ENCODE results near the gene ZNF679.
"Not testable (repeated sequence)": the region's sequence is repeated elsewhere in the genome, so short reads cannot be mapped to it uniquely, and the experiment has no call there.

Gene ZNF679

DNA sequence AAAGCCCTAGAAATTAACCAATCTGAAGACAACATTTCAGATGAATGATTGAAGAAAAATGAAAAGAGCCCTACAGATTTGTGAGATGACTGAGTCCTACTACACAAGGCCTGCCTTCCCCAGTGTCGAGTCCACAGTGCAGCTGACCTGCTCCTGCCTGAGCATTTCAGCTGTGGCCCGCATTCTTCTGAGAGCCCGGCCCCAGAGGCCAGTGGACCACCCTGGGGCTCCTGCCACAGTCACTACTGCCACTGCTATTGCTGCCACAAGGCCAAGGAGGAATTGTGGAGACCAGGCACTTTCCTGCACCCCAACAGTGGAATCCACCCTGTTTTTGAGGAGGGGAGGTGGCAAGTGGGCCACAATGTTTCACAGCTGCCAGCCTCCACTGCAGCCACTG lies 40.9 kb upstream of the ZNF679 start:
- no peak overlapping the region for H3K27ac ChIP-seq
- TF ChIP-seq ZFX (IDR thresholded peaks at IDR 0.05; ENCODE audit: borderline replicate concordance): no peak
- TF ChIP-seq, protein P1, sequence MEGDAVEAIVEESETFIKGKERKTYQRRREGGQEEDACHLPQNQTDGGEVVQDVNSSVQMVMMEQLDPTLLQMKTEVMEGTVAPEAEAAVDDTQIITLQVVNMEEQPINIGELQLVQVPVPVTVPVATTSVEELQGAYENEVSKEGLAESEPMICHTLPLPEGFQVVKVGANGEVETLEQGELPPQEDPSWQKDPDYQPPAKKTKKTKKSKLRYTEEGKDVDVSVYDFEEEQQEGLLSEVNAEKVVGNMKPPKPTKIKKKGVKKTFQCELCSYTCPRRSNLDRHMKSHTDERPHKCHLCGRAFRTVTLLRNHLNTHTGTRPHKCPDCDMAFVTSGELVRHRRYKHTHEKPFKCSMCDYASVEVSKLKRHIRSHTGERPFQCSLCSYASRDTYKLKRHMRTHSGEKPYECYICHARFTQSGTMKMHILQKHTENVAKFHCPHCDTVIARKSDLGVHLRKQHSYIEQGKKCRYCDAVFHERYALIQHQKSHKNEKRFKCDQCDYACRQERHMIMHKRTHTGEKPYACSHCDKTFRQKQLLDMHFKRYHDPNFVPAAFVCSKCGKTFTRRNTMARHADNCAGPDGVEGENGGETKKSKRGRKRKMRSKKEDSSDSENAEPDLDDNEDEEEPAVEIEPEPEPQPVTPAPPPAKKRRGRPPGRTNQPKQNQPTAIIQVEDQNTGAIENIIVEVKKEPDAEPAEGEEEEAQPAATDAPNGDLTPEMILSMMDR (IDR thresholded peaks at IDR 0.05): no peak

DNA sequence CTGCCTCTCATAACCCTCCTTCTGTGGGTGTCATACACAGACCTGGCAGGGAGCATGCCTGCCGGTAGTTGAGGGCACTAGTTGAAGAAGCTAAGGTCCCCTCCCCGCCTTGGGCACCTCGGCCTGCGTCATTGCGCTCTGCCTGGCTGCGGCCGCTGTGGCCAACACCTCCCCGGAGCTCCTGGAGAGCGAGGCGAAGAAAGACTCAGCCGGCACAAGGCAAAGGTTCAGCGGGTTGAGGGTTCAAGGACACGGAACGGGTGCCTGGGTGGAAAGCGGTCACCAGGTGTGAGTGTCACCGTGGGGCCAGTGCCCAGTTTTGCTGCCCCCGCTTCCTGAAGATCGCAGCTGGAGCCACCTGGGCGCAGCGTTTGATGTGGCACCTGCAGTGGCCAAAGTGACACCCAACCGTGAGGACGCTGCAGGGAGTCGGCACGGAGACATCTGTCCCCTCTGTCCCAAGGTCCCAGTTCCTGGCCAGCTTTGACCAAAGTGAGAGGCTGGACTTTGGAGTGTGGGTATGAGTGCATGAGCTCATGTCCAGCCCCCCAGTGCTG lies 36.0 kb upstream of the ZNF679 start:
- H3K27ac ChIP-seq: no peak overlapping the region
- no peak for TF ChIP-seq ZFX (IDR thresholded peaks at IDR 0.05; ENCODE audit: borderline replicate concordance)
- TF ChIP-seq, protein P1 (IDR thresholded peaks at IDR 0.05): no peak

DNA sequence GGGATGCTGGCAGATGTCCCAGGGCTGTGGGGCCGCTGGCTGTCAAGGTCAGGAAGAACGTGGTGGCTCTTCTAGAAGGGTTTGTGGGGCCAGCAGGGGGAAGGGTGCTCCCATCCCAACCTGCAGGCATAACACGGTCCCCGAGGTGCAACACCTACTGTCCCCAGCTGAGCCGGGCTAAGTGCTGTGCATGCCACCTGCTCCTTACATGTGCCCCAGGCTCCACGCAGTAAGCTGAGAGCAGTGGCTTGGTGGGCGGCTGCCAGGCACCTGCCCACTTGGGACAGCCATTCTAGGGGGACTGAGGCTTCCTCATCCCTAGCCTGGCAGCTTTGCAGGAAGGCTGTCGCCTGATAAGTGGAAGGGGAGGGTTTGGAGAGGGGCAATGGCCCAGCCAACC lies 35.5 kb upstream of the ZNF679 start:
- TF ChIP-seq, protein P1 (IDR thresholded peaks at IDR 0.05): no peak
- TF ChIP-seq ZFX (IDR thresholded peaks at IDR 0.05; ENCODE audit: borderline replicate concordance): no peak
- H3K27ac ChIP-seq: no peak overlapping the region

DNA sequence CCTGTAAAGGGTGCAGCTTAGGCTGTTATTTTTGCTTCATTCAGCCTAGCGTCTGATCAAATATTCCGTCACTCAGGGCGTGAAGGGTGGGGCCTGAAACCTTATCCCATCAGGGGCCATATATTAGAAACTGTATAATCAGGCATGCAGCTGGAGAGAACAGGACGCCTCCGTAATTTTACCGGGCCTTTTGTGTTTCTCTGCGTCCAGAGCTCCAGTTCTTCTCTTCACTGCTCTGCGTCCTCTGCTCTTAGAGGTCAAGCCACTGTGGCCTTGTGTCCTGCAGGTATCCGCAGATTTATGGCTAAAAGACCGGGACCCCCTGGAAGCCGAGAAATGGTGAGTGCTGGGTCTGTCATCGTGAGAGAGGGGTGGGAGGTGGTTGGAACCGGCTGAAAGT lies 21.4 kb upstream of the ZNF679 start, which contains the start of gene ZNF735:
Gene ZNF735, plus strand, starts transcription at position 301 of the 400 bp plus-strand sequence. Its CDS starts 0 bp downstream, at position 301.
- no peak within 1 kb of the TSS for H3K27ac ChIP-seq
- TF ChIP-seq, protein P1 (IDR thresholded peaks at IDR 0.05): no peak
- TF ChIP-seq ZFX (IDR thresholded peaks at IDR 0.05; ENCODE audit: borderline replicate concordance): no peak

DNA sequence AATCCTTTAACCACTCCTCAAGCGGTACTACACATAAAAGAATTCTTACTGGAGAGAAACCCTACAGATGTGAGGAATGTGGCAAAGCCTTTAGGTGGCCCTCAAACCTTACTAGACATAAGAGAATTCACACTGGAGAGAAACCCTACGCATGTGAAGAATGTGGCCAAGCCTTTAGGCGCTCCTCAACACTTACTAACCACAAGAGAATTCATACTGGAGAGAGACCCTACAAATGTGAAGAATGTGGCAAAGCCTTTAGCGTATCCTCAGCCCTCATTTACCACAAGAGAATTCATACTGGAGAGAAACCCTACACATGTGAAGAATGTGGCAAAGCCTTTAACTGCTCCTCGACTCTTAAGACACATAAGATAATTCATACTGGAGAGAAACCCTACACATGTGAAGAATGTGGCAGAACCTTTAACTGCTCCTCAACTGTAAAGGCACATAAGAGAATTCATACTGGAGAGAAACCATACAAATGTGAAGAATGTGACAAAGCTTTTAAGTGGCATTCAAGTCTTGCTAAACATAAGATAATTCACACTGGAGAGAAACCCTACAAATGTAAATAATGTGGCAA lies 8.5 kb upstream of the ZNF679 start:
- not testable (repeated sequence) for H3K27ac ChIP-seq

DNA sequence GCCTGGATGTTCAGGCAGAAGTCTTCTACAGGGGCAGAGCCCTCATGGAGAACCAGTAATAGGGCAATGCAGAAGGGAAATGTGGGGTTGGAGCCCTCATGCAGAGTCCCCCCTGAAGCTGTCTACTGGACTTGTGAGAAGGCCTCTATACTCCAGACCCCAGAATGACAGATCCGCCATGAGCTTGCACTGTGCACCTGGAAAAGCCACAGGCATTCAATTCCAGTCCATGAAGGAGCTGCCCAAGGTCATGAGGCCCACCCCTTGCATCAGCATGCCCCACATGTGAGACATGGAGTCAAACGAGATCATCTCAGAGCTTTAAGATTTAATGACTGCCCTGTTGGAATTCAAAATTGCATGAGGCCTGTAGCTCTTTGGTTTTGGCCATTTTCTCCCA lies 4.9 kb upstream of the ZNF679 start:
- no peak overlapping the region for H3K27ac ChIP-seq
- no peak for TF ChIP-seq ZFX (IDR thresholded peaks at IDR 0.05; ENCODE audit: borderline replicate concordance)
- TF ChIP-seq, protein P1 (IDR thresholded peaks at IDR 0.05): no peak

DNA sequence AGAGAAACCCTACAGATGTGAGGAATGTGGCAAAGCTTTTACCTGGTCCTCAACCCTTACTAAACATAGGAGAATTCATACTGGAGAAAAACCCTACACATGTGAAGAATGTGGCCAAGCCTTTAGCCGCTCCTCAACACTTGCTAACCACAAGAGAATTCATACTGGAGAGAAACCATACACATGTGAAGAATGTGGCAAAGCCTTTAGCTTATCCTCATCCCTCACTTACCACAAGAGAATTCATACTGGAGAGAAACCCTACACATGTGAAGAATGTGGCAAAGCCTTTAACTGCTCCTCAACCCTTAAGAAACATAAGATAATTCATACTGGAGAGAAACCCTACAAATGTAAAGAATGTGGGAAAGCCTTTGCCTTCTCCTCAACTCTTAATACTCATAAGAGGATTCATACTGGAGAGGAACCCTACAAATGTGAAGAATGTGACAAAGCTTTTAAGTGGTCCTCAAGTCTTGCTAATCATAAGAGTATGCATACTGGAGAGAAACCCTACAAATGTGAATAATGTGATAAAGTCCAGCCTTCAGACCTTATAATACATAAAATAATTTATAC lies 38.2 kb downstream of the ZNF679 start:
- no peak overlapping the region for H3K27ac ChIP-seq
- TF ChIP-seq, protein P1 (IDR thresholded peaks at IDR 0.05): no peak
- no peak for TF ChIP-seq ZFX (IDR thresholded peaks at IDR 0.05; ENCODE audit: borderline replicate concordance)
